Spleen (tissue), 7 donors: Measurements from ENCODE around the gene IFT27.

Source experiments
- CTCF ChIP-seq, 11 experiments: fragments of 200-600 bp in 7 of 11; fragments of 450-650 bp in 4 of 11; sonication (generic) in 4 of 11; IDR thresholded peaks in 8 of 11; conservative IDR thresholded peaks in 3 of 11; 1 replicate in 7 of 11; 2 replicates in 4 of 11; pipeline versions ENCODE4 v1.4.0 to v1.8.0; 2016 to 2021; ENCODE audit warnings: antibody characterized with exemption in 11 of 11, inconsistent platforms in 4 of 11, mild to moderate bottlenecking in 1 of 11
- POLR2A ChIP-seq, 3 donors: fragments of 450-650 bp; IDR thresholded peaks; one replicate each; pipeline ENCODE4 v1.5.1; 2017; ENCODE audit warnings: antibody characterized with exemption in 3 of 3, mild to moderate bottlenecking in 1 of 3
- POLR2AphosphoS5 ChIP-seq, 3 donors: sonication (generic); formaldehyde crosslinking; IDR thresholded peaks; one replicate each; pipeline ENCODE4 v1.5.1; 2017; ENCODE audit warnings: antibody characterized with exemption in 3 of 3
- donor health status: DM: no; HTN: no; CAD: no; lungs with moderate emphysema.
- donor health status: DM: no; HTN: no; CAD: no.
- donor health status: DM: no; HTN: no; CAD: no.

DNA sequence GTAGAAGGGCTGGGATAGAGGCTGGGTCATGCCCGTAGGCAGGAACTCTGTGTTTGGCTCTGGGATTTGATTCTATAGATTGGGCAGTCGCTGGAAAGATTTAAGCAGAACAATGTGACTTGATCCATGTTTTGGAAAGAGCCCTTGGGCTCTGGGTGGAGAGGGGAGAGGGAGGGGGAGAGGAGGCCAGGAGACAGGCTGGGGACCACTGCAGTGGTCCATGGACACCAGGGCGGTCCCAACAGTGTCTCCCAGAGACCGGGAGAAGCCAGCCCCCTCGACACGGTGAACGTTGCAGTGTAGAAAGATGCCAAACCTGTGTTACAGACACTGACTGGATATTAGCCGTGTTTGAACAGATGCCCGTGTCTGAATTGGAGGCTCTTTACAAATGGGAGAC lies 21.5 kb upstream of the IFT27 start:
- no peak for TF ChIP-seq POLR2A (IDR thresholded peaks at IDR 0.05)
- TF ChIP-seq CTCF (IDR thresholded peaks at IDR 0.05 in 8 of 11, conservative IDR thresholded peaks at IDR 0.05 in 3 of 11), result no peak
- TF ChIP-seq POLR2AphosphoS5 (IDR thresholded peaks at IDR 0.05), result no peak
